Right atrium auricular region (tissue), 2 donors: ENCODE measurements around the gene MAD1L1. TPM values are rescaled to one million over a fixed set of nuclear protein-coding genes. Genes with fewer than 3 reads are reported as not detected.

Experiments
- DNase-seq: peaks from one replicate; pipeline ENCODE4 v3.0.0-alpha.2; 2019; ENCODE audit warnings: low spot score
- H3K27ac ChIP-seq, 2 donors: fragments of 200-600 bp; sonication (generic); 1 replicate in 1 of 2; 2 replicates in 1 of 2; pipeline ENCODE4 v1.5.1; 2016 to 2019
- H3K27me3 ChIP-seq, 2 donors: fragments of 200-600 bp; sonication (generic); one replicate each; pipeline versions ENCODE4 v1.5.1 to v1.6.0; 2017 to 2019
- H3K36me3 ChIP-seq: fragments of 200-600 bp; sonication (generic); one replicate; pipeline ENCODE4 v1.5.1; 2016
- H3K4me1 ChIP-seq, 2 donors: fragments of 200-600 bp; sonication (generic); one replicate each; pipeline versions ENCODE4 v1.5.1 to v1.6.0; 2017 to 2019
- H3K4me3 ChIP-seq, 2 donors: fragments of 200-600 bp; sonication (generic); 1 replicate in 1 of 2; 2 replicates in 1 of 2; pipeline ENCODE4 v1.5.1; 2017 to 2019; ENCODE audit warnings: mild to moderate bottlenecking in 1 of 2, moderate library complexity in 1 of 2
- H3K9me3 ChIP-seq, 2 donors: fragments of 200-600 bp; sonication (generic); one replicate each; pipeline ENCODE4 v1.5.1; 2019
- CTCF ChIP-seq, 2 donors: fragments of 200-600 bp; sonication (generic); IDR thresholded peaks; one replicate each; pipeline ENCODE4 v1.5.1; 2019; ENCODE audit warnings: antibody characterized with exemption in 2 of 2
- total RNA-seq, 2 donors: library from RNA; depleted of rRNA; stranded (reverse); fragments of >200 nt; gene quantifications; one replicate each; pipeline ENCODE4 v1.1.0, GENCODE V29; 2016

Gene MAD1L1
- total RNA-seq, 2 donors from 2014 or later = 13.3 to 31.9 TPM

- no peaks in the 10 kb centered on the region for H3K9me3 ChIP-seq
- H3K36me3 ChIP-seq = peaks cover 13% of the 10 kb centered on the region
- H3K27ac ChIP-seq = no peak overlapping the region
- DNase-seq = no peak
- no peak for TF ChIP-seq CTCF (IDR thresholded peaks at IDR 0.05)
- no peaks in the 10 kb centered on the region for H3K4me1 ChIP-seq
- H3K27me3 ChIP-seq = no peaks in the 10 kb centered on the region
- H3K4me3 ChIP-seq = no peak overlapping the region
These were observed 30.4 kb upstream of the MAD1L1 start for GRCh38 chr7:2263176-2263575.

- no peak for TF ChIP-seq CTCF (IDR thresholded peaks at IDR 0.05)
- Histone ChIP-seq H3K9me3 (no peaks in the 10 kb centered on the region), H3K27me3 (no peaks in the 10 kb centered on the region), H3K36me3 (peaks cover 24% of the 10 kb centered on the region), H3K4me3 (no peak overlapping the region), H3K4me1 (no peaks in the 10 kb centered on the region), H3K27ac (no peak overlapping the region)
- DNase-seq = no peak
These were observed 28.9 kb upstream of the MAD1L1 start for GRCh38 chr7:2261611-2262010.

GRCh38 chr7:2260820-2261219, 28.1 kb upstream of the MAD1L1 start:
- Histone ChIP-seq H3K27me3 (no peaks in the 10 kb centered on the region), H3K36me3 (peaks cover 32% of the 10 kb centered on the region), H3K4me3 (no peak overlapping the region), H3K9me3 (no peaks in the 10 kb centered on the region), H3K27ac (no peak overlapping the region), H3K4me1 (no peaks in the 10 kb centered on the region)
- no peak for TF ChIP-seq CTCF (IDR thresholded peaks at IDR 0.05)
- no peak for DNase-seq

DNA sequence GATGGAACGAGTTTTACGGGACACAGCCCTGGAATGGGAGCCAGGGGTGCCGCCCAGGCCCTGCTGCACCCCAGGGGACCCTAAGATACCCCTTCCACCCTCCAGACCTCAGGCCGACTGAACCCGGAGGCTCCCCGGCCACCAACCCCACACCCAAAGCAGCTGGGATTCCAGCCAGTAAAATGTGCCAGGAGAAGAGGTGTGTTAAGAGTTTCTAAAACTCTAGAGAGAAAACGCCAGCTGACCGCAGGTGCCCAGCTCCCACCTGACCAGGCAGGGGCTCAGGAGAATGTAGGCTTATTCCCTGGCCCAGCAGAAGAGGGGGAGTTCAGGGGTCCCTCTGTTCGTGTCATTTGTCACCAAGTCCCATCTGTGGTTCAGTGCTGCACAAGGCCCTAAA, 26.7 kb upstream of the MAD1L1 start:
- Histone ChIP-seq H3K27me3 (no peaks in the 10 kb centered on the region), H3K9me3 (no peaks in the 10 kb centered on the region), H3K36me3 (peaks cover 39% of the 10 kb centered on the region), H3K27ac (no peak overlapping the region), H3K4me3 (no peak overlapping the region), H3K4me1 (no peaks in the 10 kb centered on the region)
- no peak for TF ChIP-seq CTCF (IDR thresholded peaks at IDR 0.05)
- no peak for DNase-seq

DNA sequence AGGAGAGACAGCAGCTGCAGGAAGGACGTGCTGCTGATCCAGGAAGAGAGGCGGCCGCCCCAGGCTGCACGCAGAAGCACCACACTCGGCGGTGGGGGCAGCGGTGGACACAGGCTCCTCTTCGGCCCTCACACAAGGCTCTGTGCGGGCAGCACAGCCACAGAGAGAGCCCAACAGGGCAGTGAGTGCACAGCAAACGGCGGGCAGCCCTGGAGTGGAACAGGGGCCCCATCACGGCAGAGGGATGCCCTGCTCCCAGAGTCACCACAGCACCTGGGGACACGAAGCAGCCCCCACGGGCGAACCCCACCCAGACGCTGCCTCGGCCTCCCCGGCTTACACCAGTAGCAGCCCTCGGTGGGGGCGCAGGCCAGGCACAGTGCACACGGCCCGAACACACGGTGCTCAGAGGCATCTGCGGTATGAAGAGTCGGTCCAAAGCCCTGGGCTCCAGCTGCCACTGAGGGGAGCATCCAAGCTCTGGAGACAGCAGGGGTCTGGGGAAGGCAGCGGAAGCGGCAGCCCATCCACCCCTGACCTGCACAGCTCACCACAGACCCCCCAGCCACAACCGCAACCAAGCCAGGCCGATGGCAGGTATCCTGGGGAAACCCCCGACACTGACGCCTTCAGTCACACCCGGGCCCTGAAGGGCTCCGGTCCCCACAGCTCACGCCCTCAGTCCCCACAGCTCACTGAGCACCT, 26.1 kb upstream of the MAD1L1 start:
- H3K9me3 ChIP-seq = no peaks in the 10 kb centered on the region
- peaks cover 37% of the 10 kb centered on the region for H3K36me3 ChIP-seq
- H3K4me1 ChIP-seq = no peaks in the 10 kb centered on the region
- no peaks in the 10 kb centered on the region for H3K27me3 ChIP-seq
- DNase-seq = no peak
- no peak for TF ChIP-seq CTCF (IDR thresholded peaks at IDR 0.05)
- no peak overlapping the region for H3K27ac ChIP-seq
- H3K4me3 ChIP-seq = no peak overlapping the region

DNA sequence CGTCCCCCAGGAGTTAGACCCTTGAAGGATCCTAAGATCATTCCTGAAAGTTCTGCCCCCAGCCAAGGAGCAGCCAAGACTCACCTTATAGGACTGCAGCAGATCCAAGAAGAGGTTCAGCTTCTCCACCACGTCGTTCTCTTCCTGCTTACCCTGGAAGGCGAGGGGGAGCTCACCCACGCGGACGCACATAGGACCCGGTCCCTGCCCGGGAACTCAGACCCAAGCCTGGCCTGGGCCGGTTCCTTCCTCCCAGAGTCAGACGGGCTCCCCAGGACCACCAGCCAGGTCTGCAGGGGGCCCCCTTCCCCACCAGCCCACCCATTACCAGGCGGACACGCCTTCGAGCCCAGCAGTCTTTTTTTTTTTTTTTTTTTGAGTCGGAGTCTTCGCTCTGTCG, 24.9 kb upstream of the MAD1L1 start:
- H3K4me3 ChIP-seq = no peak overlapping the region
- H3K27me3 ChIP-seq = no peaks in the 10 kb centered on the region
- H3K27ac ChIP-seq = no peak overlapping the region
- H3K9me3 ChIP-seq = no peaks in the 10 kb centered on the region
- DNase-seq = no peak
- H3K36me3 ChIP-seq = peaks cover 37% of the 10 kb centered on the region
- no peak for TF ChIP-seq CTCF (IDR thresholded peaks at IDR 0.05)
- no peaks in the 10 kb centered on the region for H3K4me1 ChIP-seq
